GM12878 (cell line): ENCODE results near the gene ARL6. TPM values are rescaled to one million over a fixed set of nuclear protein-coding genes. Genes with fewer than 3 reads are reported as not detected.

Source experiments
- ATAC-seq: fragments of 200-7000 bp; cut with Tn5 transposase; 3 replicates; pipeline ENCODE4 v1.9.1; 2020; ENCODE audit warnings: mild to moderate bottlenecking, moderate library complexity
- BruUV-seq: library from RNA; stranded (reverse); fragments of 400-500 nt; replicated peaks from 2 replicates; lab custom pipeline; 2021; lab: Mats Ljungman, UMichigan
- CTCF ChIA-PET: fragments of 300-600 bp; sonication (Branson Sonifier 250); formaldehyde crosslinking; extraction: SDS; loops from one replicate; lab custom pipeline; 2021; ENCODE audit warnings: inconsistent platforms; lab: Yijun Ruan, JAX
- POLR2A ChIA-PET: fragments of 350-600 bp; formaldehyde crosslinking; extraction: SDS; loops from one replicate; lab custom pipeline; 2021; ENCODE audit warnings: inconsistent platforms; lab: Charles Lee
- RAD21 ChIA-PET: fragments of 300-600 bp; sonication (Branson Sonifier 250); formaldehyde crosslinking; loops from one replicate; lab custom pipeline; 2023; ENCODE audit warnings: antibody characterized with exemption; ENCODE audit not compliant: unreplicated experiment; lab: Charles Lee
- SMC1A ChIA-PET: fragments of 300-600 bp; sonication (Branson Sonifier 250); formaldehyde crosslinking; loops from one replicate; lab custom pipeline; 2023; ENCODE audit not compliant: unreplicated experiment, uncharacterized antibody; lab: Charles Lee
- DNase-seq: peaks from one replicate; pipeline ENCODE4 v3.0.0-alpha.2; 2011; ENCODE audit warnings: low read depth, low spot score
- FAIRE-seq: peaks from 3 replicates; lab custom pipeline; 2011; peaks lifted over from hg19 to GRCh38; lab: Jason Lieb, UNC
- H2AFZ ChIP-seq: 2 replicates; pipeline ENCODE4 v1.6.0; 2011; ENCODE audit warnings: low read depth, low read length, control low read depth; ENCODE audit not compliant: control insufficient read depth
- H3K27ac ChIP-seq: 2 replicates; pipeline ENCODE4 v1.5.1; 2011; ENCODE audit warnings: control low read depth; ENCODE audit not compliant: control insufficient read depth, insufficient read depth
- H3K27me3 ChIP-seq, 2 experiments: replicated peaks in 1 of 2; 2 replicates each; pipeline versions ENCODE4 v1.6.0 to v1.6.1; 2011; ENCODE audit warnings: low read length in 1 of 2; ENCODE audit not compliant: control insufficient read depth in 2 of 2, insufficient read depth in 2 of 2
- H3K36me3 ChIP-seq, 2 experiments: 2 replicates each; pipeline ENCODE4 v1.5.1; 2011; ENCODE audit warnings: low read length in 1 of 2; ENCODE audit not compliant: control insufficient read depth in 2 of 2, insufficient read depth in 2 of 2
- H3K4me1 ChIP-seq: 2 replicates; pipeline ENCODE4 v1.6.1; 2011; ENCODE audit warnings: mild to moderate bottlenecking, low read length, moderate library complexity, mixed read lengths; ENCODE audit not compliant: control insufficient read depth, insufficient read depth
- H3K4me2 ChIP-seq: 2 replicates; pipeline ENCODE4 v1.6.0; 2011; ENCODE audit warnings: control low read depth; ENCODE audit not compliant: control insufficient read depth, insufficient read depth
- H3K4me3 ChIP-seq: fragments of 200-600 bp; sonication (generic); 2 replicates; pipeline ENCODE4 v1.5.1; 2016
- H3K79me2 ChIP-seq: 2 replicates; pipeline ENCODE4 v1.6.0; 2011; ENCODE audit warnings: low read length; ENCODE audit not compliant: control insufficient read depth, insufficient read depth
- H3K9ac ChIP-seq: 2 replicates; pipeline ENCODE4 v1.8.0; 2011; ENCODE audit warnings: low read length, control low read depth, mixed read lengths; ENCODE audit not compliant: control insufficient read depth, insufficient read depth
- H3K9me3 ChIP-seq: replicated peaks from 3 replicates; pipeline ENCODE4 v1.5.1; 2011; ENCODE audit warnings: mild to moderate bottlenecking, low read length; ENCODE audit not compliant: control insufficient read depth, insufficient read depth
- H4K20me1 ChIP-seq: 2 replicates; pipeline ENCODE4 v1.6.0; 2011; ENCODE audit not compliant: control insufficient read depth, insufficient read depth
- BCLAF1 ChIP-seq: fragments of 450-650 bp; IDR thresholded peaks from 2 replicates; pipeline ENCODE4 v1.6.1; 2017; ENCODE audit warnings: antibody characterized with exemption, mild to moderate bottlenecking, moderate library complexity
- CTCF ChIP-seq, 3 experiments: IDR thresholded peaks in 2 of 3; conservative IDR thresholded peaks in 1 of 3; 2 replicates each; pipeline ENCODE4 v1.5.1; 2011; ENCODE audit warnings: low read depth in 3 of 3, low read length in 3 of 3, mild to moderate bottlenecking in 3 of 3, control low read depth in 2 of 3, moderate library complexity in 2 of 3, inconsistent platforms in 1 of 3, mixed read lengths in 1 of 3; ENCODE audit not compliant: control insufficient read depth in 2 of 3, insufficient read depth in 1 of 3; ENCODE audit errors: extremely low read depth in 1 of 3
- DPF2 ChIP-seq: fragments of 450-650 bp; IDR thresholded peaks from 2 replicates; pipeline ENCODE4 v1.6.1; 2017; ENCODE audit warnings: mild to moderate bottlenecking
- EP300 ChIP-seq, 2 experiments: fragments of 150-350 bp in 1 of 2; IDR thresholded peaks; 2 replicates each; pipeline ENCODE4 v1.6.1; 2011 to 2012; ENCODE audit warnings: low read depth in 2 of 2, low read length in 2 of 2, borderline replicate concordance in 1 of 2, improper control_type of control experiment in 1 of 2, inconsistent platforms in 1 of 2; ENCODE audit not compliant: control insufficient read depth in 1 of 2
- ETV6 ChIP-seq, 2 experiments: fragments of 450-650 bp in 1 of 2; IDR thresholded peaks in 1 of 2; conservative IDR thresholded peaks in 1 of 2; 2 replicates each; pipeline ENCODE4 v1.6.1; 2014; ENCODE audit warnings: antibody characterized with exemption in 1 of 2, borderline replicate concordance in 1 of 2, low read depth in 1 of 2, mild to moderate bottlenecking in 1 of 2, moderate library complexity in 1 of 2
- NKRF ChIP-seq: fragments of 450-650 bp; conservative IDR thresholded peaks from 2 replicates; pipeline ENCODE4 v1.6.1; 2017; ENCODE audit warnings: mild to moderate bottlenecking, moderate library complexity
- SREBF1 ChIP-seq: IDR thresholded peaks from 2 replicates; pipeline ENCODE4 v1.6.1; 2012; ENCODE audit warnings: mild to moderate bottlenecking, low read length
- SUZ12 ChIP-seq: fragments of 200-600 bp; sonication (generic); IDR thresholded peaks from one replicate; pipeline ENCODE4 v1.6.1; 2018; ENCODE audit warnings: antibody characterized with exemption, mild to moderate bottlenecking; ENCODE audit not compliant: unreplicated experiment
- TCF7 ChIP-seq: IDR thresholded peaks from 2 replicates; pipeline ENCODE4 v1.6.1; 2014; ENCODE audit warnings: antibody characterized with exemption, borderline replicate concordance
- ZBTB4 ChIP-seq: fragments of 450-650 bp; formaldehyde crosslinking; IDR thresholded peaks from 2 replicates; pipeline ENCODE4 v1.4.0; 2022; ENCODE audit warnings: mild to moderate bottlenecking, moderate library complexity
- WGBS: methylation state at CpG from one replicate; pipeline ENCODE4 v1.1.6; 2016; ENCODE audit warnings: low lambda C conversion rate; ENCODE audit not compliant: insufficient replicate concordance, insufficient coverage; ENCODE audit errors: missing lambda C conversion rate; 5-methylcytosine and 5-hydroxymethylcytosine counted together
- in situ Hi-C: fragments of 300-500 bp; cut with MboI; formaldehyde crosslinking; loops from 9 replicates; pipeline ENCODE4 v1.14.3; 2018; ENCODE audit warnings: mixed read lengths
- intact Hi-C: fragments of 100-400 bp; cut with micrococcal nuclease; formaldehyde crosslinking; loops from one replicate; pipeline ENCODE4 v1.14.2; 2022; ENCODE audit not compliant: unreplicated experiment
- polyA plus RNA-seq, 11 experiments: library from polyadenylated mRNA; depleted of rRNA in 4 of 11; unstranded in 6 of 11; stranded (reverse) in 5 of 11; fragments of >200 nt; fragmentation: Nextera tagmentation in 4 of 11; fragmentation: Illumina TruSeq in 1 of 11; extraction: Ambion mirVana in 4 of 11; extraction: Trizol in 1 of 11; gene quantifications; 1 replicate in 1 of 11; 2 replicates in 10 of 11; pipeline versions ENCODE4 v1.2.1 to v1.2.3, GENCODE V29; 2011 to 2016; ENCODE audit warnings: inconsistent platforms in 2 of 11, missing spikeins in 2 of 11, low read depth in 1 of 11
- total RNA-seq, 4 experiments: library from RNA; depleted of rRNA in 3 of 4; stranded (reverse); fragments of >200 nt in 3 of 4; fragmentation: Illumina TruSeq in 1 of 4; extraction: Trizol in 1 of 4; gene quantifications; 2 replicates each; pipeline versions ENCODE4 v1.2.1 to v1.2.3, GENCODE V29; 2013 to 2021

The ARL6 gene
- total and polyA plus RNA-seq, 10 of the 15 experiments (the other 5 are each of a cell fraction or from before 2014, with no cell fraction given) = 2.0 to 7.3 (median 4.3) TPM

GRCh38 chr3:97823046-97824004 lies 58.8 kb downstream of the ARL6 start:
- H3K36me3 ChIP-seq = no peaks in the 10 kb centered on the region
- POLR2A ChIA-PET = no interaction called here
- ATAC-seq = no peak
- no peaks in the 10 kb centered on the region for H3K27me3 ChIP-seq
- FAIRE-seq = peak; percentile 7
- peak overlapping the region; percentile 90 for H3K4me3 ChIP-seq
- no peaks in the 10 kb centered on the region for H3K4me1 ChIP-seq
- H2AFZ ChIP-seq = no peak overlapping the region
- H3K9ac ChIP-seq = no peak overlapping the region
- H3K79me2 ChIP-seq = peaks cover 4% of the 10 kb centered on the region
- RAD21 ChIA-PET = no interaction called here
- no peak for DNase-seq
- 15% methylated on average over 17 of the region's 17 CpGs for WGBS
- CTCF ChIA-PET = interaction anchor here (1.9 kb wide), 1 partner anchor 199 kb away, joined by 5 read pairs; no protein-coding TSS in a partner anchor
- H3K27ac ChIP-seq = no peak overlapping the region
- intact Hi-C loops = no loop called here
- no peaks in the 10 kb centered on the region for H4K20me1 ChIP-seq
- H3K4me2 ChIP-seq = peak overlapping the region; percentile 98
- H3K9me3 ChIP-seq = no peaks in the 10 kb centered on the region
- in situ Hi-C loops = no loop called here
- SMC1A ChIA-PET = interaction anchor here (0.9 to 1.6 kb wide), 4 partner anchors 20 to 200 kb away, joined by 3 to 5 read pairs (median 4); no protein-coding TSS in a partner anchor
- TSS peak; percentile 52 for BruUV-seq
- no peak for TF ChIP-seq TCF7
- no peak for TF ChIP-seq EP300 (IDR thresholded peaks at IDR 0.05; ENCODE audit: borderline replicate concordance in 1 of 2, control insufficient read depth in 1 of 2, low read depth in 2 of 2, low read length in 2 of 2)
- no peak for TF ChIP-seq BCLAF1
- no peak for TF ChIP-seq SREBF1
- no peak for TF ChIP-seq ETV6 (conservative IDR thresholded peaks at IDR 0.05 in 1 of 2, IDR thresholded peaks at IDR 0.05 in 1 of 2; ENCODE audit: borderline replicate concordance in 1 of 2, low read depth in 1 of 2)
- TF ChIP-seq CTCF (IDR thresholded peaks at IDR 0.05 in 2 of 3, conservative IDR thresholded peaks at IDR 0.05 in 1 of 3; ENCODE audit: control insufficient read depth in 2 of 3, extremely low read depth in 1 of 3, insufficient read depth in 1 of 3, low read depth in 3 of 3, low read length in 3 of 3) = no peak
- TF ChIP-seq SUZ12 = no peak
- TF ChIP-seq DPF2 = no peak
- no peak for TF ChIP-seq ZBTB4 (CRISPR knock-in tag)
- TF ChIP-seq NKRF = no peak
